SKM-1 (cell line): ENCODE data around the gene THSD7B.

Experiments
- DNase-seq: peaks from one replicate; lab custom pipeline; 2025; ENCODE audit not compliant: unreplicated experiment; lab: John Stamatoyannopoulos, UW

The THSD7B gene

GRCh38 chr2:136818839-136819238 lies 53.5 kb downstream of the THSD7B start:
- DNase-seq: no peak

- DNase-seq: no peak
Measured at GRCh38 chr2:136823291-136823690, 57.9 kb downstream of the THSD7B start.

- DNase-seq: no peak
Measured at GRCh38 chr2:136828162-136828561, 62.8 kb downstream of the THSD7B start.

GRCh38 chr2:136828774-136829173 lies 63.4 kb downstream of the THSD7B start:
- DNase-seq: no peak

GRCh38 chr2:136844546-136844945 lies 79.2 kb downstream of the THSD7B start:
- DNase-seq: no peak

- no peak for DNase-seq
Measured at GRCh38 chr2:136858656-136859055, 93.3 kb downstream of the THSD7B start.

- DNase-seq: no peak
Measured at GRCh38 chr2:136860443-136860958, 95.2 kb downstream of the THSD7B start.

- no peak for DNase-seq
Measured at GRCh38 chr2:136863468-136863867, 98.1 kb downstream of the THSD7B start.

- no peak for DNase-seq
Measured at GRCh38 chr2:136863874-136864273, 98.5 kb downstream of the THSD7B start.

GRCh38 chr2:136871424-136871823 lies 106.1 kb downstream of the THSD7B start:
- no peak for DNase-seq

- DNase-seq: no peak
Measured at GRCh38 chr2:136874258-136874657, 108.9 kb downstream of the THSD7B start.

- DNase-seq: no peak
Measured at GRCh38 chr2:136891100-136891499, 125.8 kb downstream of the THSD7B start.

- DNase-seq: no peak
Measured at GRCh38 chr2:136894007-136894634, 128.8 kb downstream of the THSD7B start.

- DNase-seq: no peak
Measured at GRCh38 chr2:136901732-136902131, 136.4 kb downstream of the THSD7B start.

GRCh38 chr2:136905779-136906178 lies 140.4 kb downstream of the THSD7B start:
- DNase-seq: no peak

- no peak for DNase-seq
Measured at GRCh38 chr2:136909777-136910176, 144.4 kb downstream of the THSD7B start.

GRCh38 chr2:136916131-136916530 lies 150.8 kb downstream of the THSD7B start:
- no peak for DNase-seq

- DNase-seq: no peak
Measured at GRCh38 chr2:136917411-136917881, 152.1 kb downstream of the THSD7B start.

GRCh38 chr2:136919682-136920081 lies 154.3 kb downstream of the THSD7B start:
- DNase-seq: no peak

- DNase-seq: no peak
Measured at GRCh38 chr2:136920652-136921333, 155.4 kb downstream of the THSD7B start.

GRCh38 chr2:136927156-136927555 lies 161.8 kb downstream of the THSD7B start:
- DNase-seq: no peak

GRCh38 chr2:136929531-136929930 lies 164.2 kb downstream of the THSD7B start:
- DNase-seq: no peak
